SH-SY5Y (cell line): ENCODE measurements around the gene RGS14.

Source experiments
- GATA2 ChIP-seq: IDR thresholded peaks from 2 replicates; pipeline ENCODE4 v1.6.1; 2011; ENCODE audit warnings: mild to moderate bottlenecking, low read depth, low read length
- GATA3 ChIP-seq: IDR thresholded peaks from 2 replicates; pipeline ENCODE4 v1.6.1; 2011; ENCODE audit warnings: low read depth, mild to moderate bottlenecking, low read length, moderate library complexity

DNA sequence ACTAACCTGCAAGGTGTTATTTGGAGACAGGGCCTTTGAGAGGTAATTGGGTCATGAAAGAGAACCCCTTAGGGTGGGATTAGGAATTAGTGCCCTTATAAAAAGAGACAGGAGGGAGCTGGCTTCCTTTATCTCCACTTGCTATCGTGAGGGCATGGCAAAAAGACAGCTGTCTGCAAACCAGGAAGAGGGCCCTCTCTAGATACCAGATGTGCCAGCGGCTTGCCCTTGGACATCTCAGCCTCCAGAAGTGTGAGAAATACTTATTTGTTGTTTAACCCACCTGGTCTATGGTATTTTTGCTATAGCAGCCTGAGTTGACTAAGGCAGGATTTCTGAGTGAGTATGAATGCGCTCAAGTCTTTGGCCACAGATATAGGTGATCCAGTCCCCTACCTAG lies 978 bp upstream of the RGS14 start:
- no peak for TF ChIP-seq GATA2
- TF ChIP-seq GATA3 = no peak
